GM21390 (cell line): ENCODE measurements around the gene AUTS2.
"Not testable (repeated sequence)": the region's sequence is repeated elsewhere in the genome, so short reads cannot be mapped to it uniquely, and the experiment has no call there.

Experiments used
- ATAC-seq: cut with Tn5 transposase; IDR thresholded peaks from one replicate; pipeline ENCODE4 v1.9.1; 2021; ENCODE audit not compliant: unreplicated experiment

The AUTS2 gene

GRCh38 chr7:70270149-70270548 is 671.9 kb downstream of the AUTS2 start:
- ATAC-seq, result no peak

GRCh38 chr7:70271617-70272081 is 673.4 kb downstream of the AUTS2 start:
- ATAC-seq, result no peak

- ATAC-seq, result not testable (repeated sequence)
Observed at GRCh38 chr7:70275570-70275969, 677.3 kb downstream of the AUTS2 start.

- no peak for ATAC-seq
Observed at GRCh38 chr7:70285187-70285586, 686.9 kb downstream of the AUTS2 start.

GRCh38 chr7:70285854-70286253 is 687.6 kb downstream of the AUTS2 start:
- ATAC-seq, result no peak

- ATAC-seq, result no peak
Observed at GRCh38 chr7:70288781-70289456, 690.6 kb downstream of the AUTS2 start.

GRCh38 chr7:70292716-70293115 is 694.4 kb downstream of the AUTS2 start:
- ATAC-seq, result no peak

GRCh38 chr7:70294211-70294911 is 696.1 kb downstream of the AUTS2 start:
- no peak for ATAC-seq

- no peak for ATAC-seq
Observed at GRCh38 chr7:70298780-70299471, 700.7 kb downstream of the AUTS2 start.

- no peak for ATAC-seq
Observed at GRCh38 chr7:70299472-70299807, 701.2 kb downstream of the AUTS2 start.

- ATAC-seq, result no peak
Observed at GRCh38 chr7:70301673-70302185, 703.5 kb downstream of the AUTS2 start.

GRCh38 chr7:70303309-70303708 is 705.0 kb downstream of the AUTS2 start:
- no peak for ATAC-seq

- no peak for ATAC-seq
Observed at GRCh38 chr7:70303780-70304179, 705.5 kb downstream of the AUTS2 start.

GRCh38 chr7:70306173-70306572 is 707.9 kb downstream of the AUTS2 start:
- ATAC-seq, result no peak

GRCh38 chr7:70307544-70308106 is 709.4 kb downstream of the AUTS2 start:
- ATAC-seq, result no peak

GRCh38 chr7:70312336-70312735 is 714.1 kb downstream of the AUTS2 start:
- no peak for ATAC-seq

GRCh38 chr7:70313271-70313670 is 715.0 kb downstream of the AUTS2 start:
- ATAC-seq, result no peak

GRCh38 chr7:70313687-70314086 is 715.4 kb downstream of the AUTS2 start:
- ATAC-seq, result no peak

GRCh38 chr7:70314221-70314620 is 715.9 kb downstream of the AUTS2 start:
- ATAC-seq, result no peak

- no peak for ATAC-seq
Observed at GRCh38 chr7:70316745-70317144, 718.5 kb downstream of the AUTS2 start.

- ATAC-seq, result no peak
Observed at GRCh38 chr7:70317356-70317755, 719.1 kb downstream of the AUTS2 start.

- ATAC-seq, result no peak
Observed at GRCh38 chr7:70318511-70318910, 720.2 kb downstream of the AUTS2 start.
